ENCODE results near the gene CFL1. TPM values are rescaled to one million over a fixed set of nuclear protein-coding genes. Genes with fewer than 3 reads are reported as not detected.

CFL1 gene
- total RNA-seq, 2 donors from 2014 or later, result 565 to 797 TPM

DNA sequence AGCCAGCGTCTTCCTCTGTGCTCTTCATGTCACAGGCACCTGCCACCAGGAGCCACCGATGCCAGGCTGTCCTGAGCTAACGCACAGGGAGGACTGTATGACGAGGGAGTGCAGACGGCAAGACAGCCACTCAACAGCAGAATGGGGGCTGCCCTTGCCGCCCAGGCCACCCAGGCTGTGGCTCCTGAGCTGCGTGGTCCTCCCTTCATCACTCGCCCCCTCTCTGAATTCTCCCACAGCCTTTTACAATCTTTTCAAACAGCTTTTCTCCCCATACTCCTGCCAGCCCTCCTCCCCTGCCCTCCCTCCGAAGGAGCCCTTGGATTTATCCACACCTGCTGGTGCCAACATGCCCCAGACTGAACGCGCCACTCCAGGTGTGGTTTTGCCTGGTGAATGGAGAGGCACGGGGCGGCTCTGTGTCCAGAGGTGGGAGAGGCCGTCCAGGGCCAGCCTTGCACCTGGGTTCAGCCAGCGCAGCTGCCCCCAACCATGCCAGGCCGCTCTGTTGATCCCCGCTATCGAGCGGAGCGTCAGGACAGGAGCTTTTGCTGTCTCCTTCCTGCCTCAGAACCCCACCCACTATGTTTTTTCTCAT, 49.1 kb downstream of the CFL1 start:
- Histone ChIP-seq H3K4me3 (no peak overlapping the region), H3K4me1 (ENCODE audit: control insufficient read depth in 1 of 2, low read depth in 2 of 2) (no peaks in the 10 kb centered on the region), H3K36me3 (no peaks in the 10 kb centered on the region), H3K27ac (no peak overlapping the region), H3K27me3 (replicated peaks; ENCODE audit: insufficient read depth) (no peaks in the 10 kb centered on the region), H3K9me3 (no peaks in the 10 kb centered on the region)
- ATAC-seq (ENCODE audit: insufficient number of reproducible peaks, low FRiP score, low read depth), result no peak
- no peak for DNase-seq (ENCODE audit: low spot score)
- TF ChIP-seq, protein P1, sequence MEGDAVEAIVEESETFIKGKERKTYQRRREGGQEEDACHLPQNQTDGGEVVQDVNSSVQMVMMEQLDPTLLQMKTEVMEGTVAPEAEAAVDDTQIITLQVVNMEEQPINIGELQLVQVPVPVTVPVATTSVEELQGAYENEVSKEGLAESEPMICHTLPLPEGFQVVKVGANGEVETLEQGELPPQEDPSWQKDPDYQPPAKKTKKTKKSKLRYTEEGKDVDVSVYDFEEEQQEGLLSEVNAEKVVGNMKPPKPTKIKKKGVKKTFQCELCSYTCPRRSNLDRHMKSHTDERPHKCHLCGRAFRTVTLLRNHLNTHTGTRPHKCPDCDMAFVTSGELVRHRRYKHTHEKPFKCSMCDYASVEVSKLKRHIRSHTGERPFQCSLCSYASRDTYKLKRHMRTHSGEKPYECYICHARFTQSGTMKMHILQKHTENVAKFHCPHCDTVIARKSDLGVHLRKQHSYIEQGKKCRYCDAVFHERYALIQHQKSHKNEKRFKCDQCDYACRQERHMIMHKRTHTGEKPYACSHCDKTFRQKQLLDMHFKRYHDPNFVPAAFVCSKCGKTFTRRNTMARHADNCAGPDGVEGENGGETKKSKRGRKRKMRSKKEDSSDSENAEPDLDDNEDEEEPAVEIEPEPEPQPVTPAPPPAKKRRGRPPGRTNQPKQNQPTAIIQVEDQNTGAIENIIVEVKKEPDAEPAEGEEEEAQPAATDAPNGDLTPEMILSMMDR (IDR thresholded peaks at IDR 0.05), result no peak

DNA sequence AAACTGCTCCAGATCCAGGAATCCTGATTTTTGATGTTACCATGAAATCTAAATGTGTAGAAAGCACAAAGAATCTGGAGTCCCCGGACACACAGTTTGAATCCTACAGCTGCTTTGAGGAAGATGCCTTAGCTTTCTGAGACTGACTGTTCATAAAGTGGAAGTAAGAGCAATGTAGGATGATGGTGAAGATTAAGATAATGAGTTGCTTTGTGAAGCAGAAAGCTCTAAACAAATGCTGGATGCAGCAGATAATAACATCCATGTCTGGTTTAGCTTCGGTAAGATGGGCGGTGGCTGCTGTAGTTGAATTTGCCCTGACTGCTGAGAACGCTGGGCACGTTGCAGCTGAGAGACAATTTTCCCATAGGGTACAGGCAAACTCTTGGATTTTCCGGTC, 51.0 kb downstream of the CFL1 start:
- ATAC-seq (ENCODE audit: insufficient number of reproducible peaks, low FRiP score, low read depth) (no peak), DNase-seq (ENCODE audit: low spot score) (no peak)
- TF ChIP-seq, protein P1 (IDR thresholded peaks at IDR 0.05), result no peak
- Histone ChIP-seq H3K27ac (no peak overlapping the region), H3K4me3 (no peak overlapping the region), H3K27me3 (replicated peaks; ENCODE audit: insufficient read depth) (no peaks in the 10 kb centered on the region), H3K9me3 (no peaks in the 10 kb centered on the region), H3K4me1 (ENCODE audit: control insufficient read depth in 1 of 2, low read depth in 2 of 2) (no peaks in the 10 kb centered on the region), H3K36me3 (no peaks in the 10 kb centered on the region)

Other genes starting within 250 kb of the CFL1 start
- gene MAP3K11, start 244.0 kb downstream of the CFL1 start, total RNA-seq, result 10 to 100 TPM; 48.3 to 62.8 TPM
- gene PCNX3, start 242.4 kb downstream of the CFL1 start, total RNA-seq, result 10 to 100 TPM; 37.5 to 39.5 TPM
- gene SIPA1, start 220.1 kb downstream of the CFL1 start, total RNA-seq, result 10 to 100 TPM; 47.9 to 69.8 TPM
- 10 to 100 TPM; 81.5 to 84.4 TPM for gene RELA, start 195.3 kb downstream of the CFL1 start, total RNA-seq
- gene KAT5, start 145.9 kb downstream of the CFL1 start, total RNA-seq, result 10 to 100 TPM; 49.0 to 50.5 TPM
- gene RNASEH2C, start 137.4 kb downstream of the CFL1 start, total RNA-seq, result 100 to 1,000 TPM; 138 to 185 TPM
- 10 to 100 TPM; 26.3 to 38.4 TPM for gene AP5B1, start 77.2 kb downstream of the CFL1 start, total RNA-seq
- under 1 TPM in 1 of 2 donors, not detected in 1; 0.27 TPM for gene OVOL1, start 71.1 kb downstream of the CFL1 start, total RNA-seq
- under 1 TPM in 1 of 2 donors, not detected in 1; 0.81 TPM for gene SNX32, start 24.2 kb downstream of the CFL1 start, total RNA-seq
- 10 to 100 TPM; 51.8 to 62.8 TPM for gene MUS81, start 2.3 kb upstream of the CFL1 start, total RNA-seq
- gene EFEMP2, start 14.6 kb upstream of the CFL1 start, total RNA-seq, result 100 to 1,000 TPM; 134 to 219 TPM
- gene CTSW, start 21.7 kb upstream of the CFL1 start, total RNA-seq, result 10 to 100 TPM in 1 of 2 donors, 1 to 10 TPM in 1; 1.6 to 13.7 TPM
- gene FIBP, start 30.3 kb upstream of the CFL1 start, total RNA-seq, result 100 to 1,000 TPM in 1 of 2 donors, 10 to 100 TPM in 1; 50.4 to 111 TPM
- 100 to 1,000 TPM in 1 of 2 donors, 10 to 100 TPM in 1; 75.8 to 100 TPM for gene CCDC85B, start 32.5 kb upstream of the CFL1 start, total RNA-seq
- 100 to 1,000 TPM in 1 of 2 donors, 10 to 100 TPM in 1; 25.6 to 143 TPM for gene FOSL1, start 42.2 kb upstream of the CFL1 start, total RNA-seq
- gene C11orf68, start 60.9 kb upstream of the CFL1 start, total RNA-seq, result 10 to 100 TPM; 16.3 to 27.9 TPM
- 10 to 100 TPM; 82.5 to 91.2 TPM for gene DRAP1, start 61.2 kb upstream of the CFL1 start, total RNA-seq
- not detected for gene TSGA10IP, start 87.3 kb upstream of the CFL1 start, total RNA-seq
- 10 to 100 TPM; 32.5 to 38.0 TPM for gene SART1, start 103.6 kb upstream of the CFL1 start, total RNA-seq
- gene EIF1AD, start 144.0 kb upstream of the CFL1 start, total RNA-seq, result 10 to 100 TPM; 20.6 to 43.5 TPM
- 10 to 100 TPM; 22.2 to 60.0 TPM for gene BANF1, start 144.3 kb upstream of the CFL1 start, total RNA-seq
- 10 to 100 TPM in 1 of 2 donors, 1 to 10 TPM in 1; 4.5 to 16.9 TPM for gene CST6, start 153.8 kb upstream of the CFL1 start, total RNA-seq
- gene CATSPER1, start 168.3 kb upstream of the CFL1 start, total RNA-seq, result not detected
- 1 to 10 TPM in 1 of 2 donors, not detected in 1; 1.1 TPM for gene GAL3ST3, start 191.0 kb upstream of the CFL1 start, total RNA-seq
- 100 to 1,000 TPM; 142 TPM for gene SF3B2, start 194.2 kb upstream of the CFL1 start, total RNA-seq
- gene PACS1, start 212.1 kb upstream of the CFL1 start, total RNA-seq, result 100 to 1,000 TPM in 1 of 2 donors, 10 to 100 TPM in 1; 82.9 to 112 TPM